HCT116 (cell line): ENCODE data around the gene UTP18. TPM values are rescaled to one million over a fixed set of nuclear protein-coding genes. Genes with fewer than 3 reads are reported as not detected.
"Not testable (repeated sequence)": the region's sequence is repeated elsewhere in the genome, so short reads cannot be mapped to it uniquely, and the experiment has no call there.

Source experiments
- ATAC-seq: fragments of 200-7000 bp; cut with Tn5 transposase; 2 replicates; pipeline ENCODE4 v1.9.1; 2020; ENCODE audit warnings: mild to moderate bottlenecking, moderate library complexity
- BruUV-seq: library from RNA; stranded (reverse); fragments of 400-500 nt; replicated peaks from 2 replicates; lab custom pipeline; 2021; lab: Mats Ljungman, UMichigan
- CTCF ChIA-PET: fragments of 300-600 bp; sonication (Branson Sonifier 250); formaldehyde crosslinking; loops from one replicate; lab custom pipeline; 2021; ENCODE audit warnings: antibody characterized with exemption; lab: Charles Lee
- POLR2A ChIA-PET: fragments of 300-600, 350-600 bp; sonication (Branson Sonifier 250); formaldehyde crosslinking; loops from one replicate; lab custom pipeline; 2021; ENCODE audit warnings: antibody characterized with exemption; lab: Charles Lee
- RAD21 ChIA-PET, 2 experiments: fragments of 300-600 bp; sonication (Branson Sonifier 250); formaldehyde crosslinking; loops; one replicate each; lab custom pipeline; 2023; ENCODE audit warnings: low total read pairs in 2 of 2; ENCODE audit not compliant: uncharacterized antibody in 2 of 2, unreplicated experiment in 2 of 2, low non-redundant PET in 1 of 2; lab: Charles Lee
- DNase-seq: peaks from one replicate; pipeline ENCODE4 v3.0.0-alpha.2; 2010; ENCODE audit warnings: low read depth, low spot score
- H2AFZ ChIP-seq: fragments of 200-600 bp; shearing (Covaris generic), sonication (generic); 2 replicates; pipeline ENCODE4 v1.6.1; 2017; ENCODE audit warnings: low read depth, mixed run types, mixed read lengths, antibody characterized with exemption, low read length; ENCODE audit not compliant: poor library complexity, severe bottlenecking
- H3K27ac ChIP-seq: 2 replicates; pipeline ENCODE4 v1.5.1; 2012; ENCODE audit warnings: low read depth, low read length
- H3K27me3 ChIP-seq: fragments of 200-600 bp; sonication (generic); 2 replicates; pipeline ENCODE4 v1.6.1; 2016; ENCODE audit warnings: mixed run types, low read length, mixed read lengths; ENCODE audit not compliant: insufficient read depth
- H3K36me3 ChIP-seq, 2 experiments: fragments of 200-500 bp in 1 of 2; fragments of 200-600 bp in 1 of 2; sonication (Bioruptor generic) in 1 of 2; sonication (generic) in 1 of 2; 2 replicates each; pipeline versions ENCODE4 v1.5.1 to v1.6.1; 2014 to 2016; ENCODE audit warnings: low read length in 2 of 2, inconsistent platforms in 1 of 2, mixed read lengths in 1 of 2, mixed run types in 1 of 2; ENCODE audit not compliant: insufficient read depth in 2 of 2, control insufficient read depth in 1 of 2
- H3K4me1 ChIP-seq, 2 experiments: fragments of 200-600 bp in 1 of 2; sonication (generic) in 1 of 2; 2 replicates each; pipeline versions ENCODE4 v1.5.1 to v1.6.1; 2012 to 2017; ENCODE audit warnings: low read length in 2 of 2, inconsistent platforms in 1 of 2, mild to moderate bottlenecking in 1 of 2, mixed read lengths in 1 of 2, mixed run types in 1 of 2, moderate library complexity in 1 of 2; ENCODE audit not compliant: insufficient read depth in 2 of 2, control insufficient read depth in 1 of 2
- H3K4me2 ChIP-seq: fragments of 200-600 bp; sonication (generic); 2 replicates; pipeline ENCODE4 v1.6.1; 2017; ENCODE audit warnings: mixed run types, low read length, mixed read lengths
- H3K4me3 ChIP-seq, 2 experiments: fragments of 200-600 bp in 1 of 2; sonication (generic) in 1 of 2; replicated peaks in 1 of 2; 2 replicates each; pipeline ENCODE4 v1.5.1; 2011 to 2016; ENCODE audit warnings: low read length in 2 of 2, control low read depth in 1 of 2, low read depth in 1 of 2, mild to moderate bottlenecking in 1 of 2, mixed read lengths in 1 of 2, mixed run types in 1 of 2
- H3K79me2 ChIP-seq: fragments of 200-600 bp; sonication (generic); 2 replicates; pipeline ENCODE4 v1.6.1; 2017; ENCODE audit warnings: mild to moderate bottlenecking, mixed run types, low read length, moderate library complexity, mixed read lengths; ENCODE audit not compliant: insufficient read depth
- H3K9ac ChIP-seq: fragments of 200-600 bp; sonication (generic); 2 replicates; pipeline ENCODE4 v1.6.1; 2016; ENCODE audit warnings: low read length, mixed read lengths
- H3K9me2 ChIP-seq: fragments of 200-600 bp; sonication (generic), shearing (Covaris generic); 2 replicates; pipeline ENCODE4 v1.6.1; 2017; ENCODE audit warnings: mixed run types, mild to moderate bottlenecking, moderate library complexity; ENCODE audit not compliant: insufficient read depth
- H3K9me3 ChIP-seq, 2 experiments: fragments of 200-500 bp in 1 of 2; fragments of 200-600 bp in 1 of 2; sonication (Bioruptor generic) in 1 of 2; sonication (generic) in 1 of 2; 2 replicates each; pipeline ENCODE4 v1.6.1; 2014 to 2017; ENCODE audit warnings: low read length in 2 of 2, mixed read lengths in 2 of 2, inconsistent platforms in 1 of 2, low read depth in 1 of 2, mild to moderate bottlenecking in 1 of 2, mixed run types in 1 of 2, moderate library complexity in 1 of 2; ENCODE audit not compliant: control insufficient read depth in 1 of 2, insufficient read depth in 1 of 2
- H4K20me1 ChIP-seq: fragments of 200-600 bp; sonication (generic), shearing (Covaris generic); 2 replicates; pipeline ENCODE4 v1.6.1; 2017; ENCODE audit warnings: mixed run types, mild to moderate bottlenecking, moderate library complexity; ENCODE audit not compliant: insufficient read depth
- ATF3 ChIP-seq: IDR thresholded peaks from 2 replicates; pipeline ENCODE4 v1.6.1; 2012
- CTCF ChIP-seq, 3 experiments: fragments of 200-600 bp in 1 of 3; sonication (generic) in 1 of 3; IDR thresholded peaks in 2 of 3; conservative IDR thresholded peaks in 1 of 3; 2 replicates each; pipeline ENCODE4 v1.5.1; 2012 to 2017; ENCODE audit warnings: low read depth in 2 of 3, low read length in 2 of 3, antibody characterized with exemption in 1 of 3, borderline replicate concordance in 1 of 3, control low read depth in 1 of 3, mild to moderate bottlenecking in 1 of 3, mixed read lengths in 1 of 3, mixed run types in 1 of 3, moderate library complexity in 1 of 3; ENCODE audit not compliant: insufficient read depth in 1 of 3
- EGR1 ChIP-seq: IDR thresholded peaks from 2 replicates; pipeline ENCODE4 v1.6.1; 2012; ENCODE audit warnings: low read depth
- SP1 ChIP-seq: IDR thresholded peaks from 2 replicates; pipeline ENCODE4 v1.6.1; 2012; ENCODE audit warnings: low read depth
- SRF ChIP-seq: IDR thresholded peaks from 2 replicates; pipeline ENCODE4 v1.6.1; 2012; ENCODE audit warnings: low read depth
- ZBTB33 ChIP-seq: IDR thresholded peaks from 2 replicates; pipeline ENCODE4 v1.6.1; 2011; ENCODE audit warnings: mild to moderate bottlenecking, low read length, moderate library complexity; ENCODE audit not compliant: insufficient replicate concordance; ENCODE audit errors: extremely low read depth
- ZFX ChIP-seq: fragments of 450-650 bp; IDR thresholded peaks from 2 replicates; pipeline ENCODE4 v1.6.1; 2017
- intact Hi-C: fragments of 100-400 bp; cut with micrococcal nuclease; formaldehyde crosslinking; loops from 2 replicates; pipeline ENCODE4 v1.10.0; 2022
- total RNA-seq: library from RNA; stranded (reverse); gene quantifications from one replicate; pipeline ENCODE4 v1.2.1, GENCODE V29; 2021; ENCODE audit not compliant: unreplicated experiment

UTP18 gene
- total RNA-seq, 1 experiment from 2014 or later: 92.6 TPM

- no peak for TF ChIP-seq CTCF (IDR thresholded peaks at IDR 0.05 in 2 of 3, conservative IDR thresholded peaks at IDR 0.05 in 1 of 3; ENCODE audit: borderline replicate concordance in 1 of 3, insufficient read depth in 1 of 3, low read depth in 2 of 3, low read length in 2 of 3)
- no peak for TF ChIP-seq EGR1
- no peak for TF ChIP-seq ZBTB33
- TF ChIP-seq ZFX: no peak
- TF ChIP-seq ATF3: no peak
- TF ChIP-seq SRF: no peak
- TF ChIP-seq SP1: no peak
These were observed 2.7 kb downstream of the UTP18 start (continued) for GRCh38 chr17:51263006-51263405.

GRCh38 chr17:51264466-51264865, 4.1 kb downstream of the UTP18 start:
- ATAC-seq, RAD21 ChIA-PET: not testable (repeated sequence)

More at GRCh38 chr17:51264466-51264865, 4.1 kb downstream of the UTP18 start:
- H3K79me2 ChIP-seq: peaks cover 96% of the 10 kb centered on the region
- BruUV-seq, CTCF ChIA-PET, H3K27me3 ChIP-seq, intact Hi-C loops, DNase-seq, H3K27ac ChIP-seq, H3K4me3 ChIP-seq, H2AFZ ChIP-seq, H3K9ac ChIP-seq, H3K9me2 ChIP-seq, H3K9me3 ChIP-seq, POLR2A ChIA-PET, H3K4me2 ChIP-seq: not testable (repeated sequence)
- peaks cover 12 to 24% of the 10 kb centered on the region in 2 experiments; a peak in 3 of 4 replicates for H3K4me1 ChIP-seq
- peaks cover 23% of the 10 kb centered on the region; the same call in 1 of the 2 replicates for H4K20me1 ChIP-seq
- H3K36me3 ChIP-seq: peaks cover 46% of the 10 kb centered on the region in 2 experiments; a peak in 3 of 4 replicates
